Measurements from ENCODE around the gene GALNT2.

GALNT2 gene

DNA sequence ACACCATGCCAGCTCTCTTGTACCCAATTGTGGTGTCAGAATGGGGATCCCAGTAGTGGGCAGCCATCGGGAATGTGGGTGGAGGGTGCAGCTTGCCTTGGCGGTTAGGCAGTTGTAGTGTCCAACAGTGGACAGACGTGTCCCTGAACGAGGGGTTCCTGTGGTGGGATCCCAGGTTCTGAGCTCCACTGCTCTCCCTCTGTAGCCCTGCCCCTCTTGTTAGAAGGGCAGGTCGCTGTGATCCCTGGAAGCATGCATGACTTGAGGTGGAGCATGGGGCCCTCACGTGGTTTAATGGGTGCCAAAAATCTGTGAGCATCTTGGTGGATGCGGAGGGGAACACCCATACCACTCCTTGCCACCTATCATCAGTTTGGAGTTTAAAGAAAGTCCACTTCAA is 4.3 kb downstream of the GALNT2 start:
- no peak overlapping the region for H3K4me3 ChIP-seq
- no peaks in the 10 kb centered on the region for H3K36me3 ChIP-seq (ENCODE audit: insufficient read depth, low read length)
- no peaks in the 10 kb centered on the region for H3K9me3 ChIP-seq (ENCODE audit: low read depth, low read length)
- no peak for TF ChIP-seq EZH2 (IDR thresholded peaks at IDR 0.05)
- no peak for TF ChIP-seq POLR2AphosphoS5 (IDR thresholded peaks at IDR 0.05; ENCODE audit: borderline replicate concordance, low read depth, low read length)
- no peak for TF ChIP-seq FOXP2 (optimal IDR thresholded peaks at IDR 0.05; ENCODE audit: control extremely low read depth, extremely low read length, insufficient read depth)
- DNase-seq (ENCODE audit: low read depth, low spot score), result no peak
- no peak overlapping the region for H3K9ac ChIP-seq (ENCODE audit: insufficient read length)
- no peak overlapping the region for H3K27ac ChIP-seq

DNA sequence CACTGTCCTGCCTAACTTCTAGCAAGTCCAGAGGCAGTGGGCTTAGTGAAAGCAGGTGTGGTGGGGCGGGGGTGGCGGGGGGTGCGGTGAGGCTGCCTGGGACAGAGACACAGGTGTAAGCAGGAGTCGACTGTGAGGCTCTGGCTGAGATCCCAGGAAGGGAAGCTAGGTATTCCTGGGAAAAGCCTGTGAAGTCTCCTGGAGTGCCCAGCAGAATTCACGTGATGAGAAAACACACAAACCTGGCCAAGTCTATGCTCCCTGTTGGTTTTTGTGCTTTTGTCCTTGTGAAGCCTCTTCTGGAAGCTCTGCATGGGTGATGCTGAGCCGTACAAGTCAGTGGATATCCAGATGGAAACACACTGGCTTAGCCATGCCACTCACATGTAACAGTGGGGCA is 5.3 kb downstream of the GALNT2 start:
- no peak overlapping the region for H3K27ac ChIP-seq
- H3K4me3 ChIP-seq, result no peak overlapping the region
- no peak overlapping the region for H3K9ac ChIP-seq (ENCODE audit: insufficient read length)

DNA sequence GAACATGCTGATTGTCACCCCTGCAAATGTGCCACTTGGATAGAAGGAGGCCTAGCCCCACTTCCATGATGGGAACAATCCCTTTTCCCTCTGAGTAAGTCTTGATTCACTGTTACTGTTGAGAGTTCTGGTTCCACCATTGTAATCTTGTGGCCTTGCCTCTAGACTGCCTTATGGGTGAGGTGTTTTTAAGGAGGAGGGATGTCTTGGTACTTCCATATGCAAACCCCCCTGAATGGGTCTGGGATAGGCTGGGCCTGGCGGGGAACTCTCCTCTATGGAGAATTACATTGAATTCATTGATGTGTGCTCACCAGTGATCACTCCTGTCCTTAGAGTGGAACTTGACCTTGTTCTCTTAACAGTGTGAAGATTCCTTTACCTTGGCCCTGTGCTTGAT is 5.8 kb downstream of the GALNT2 start:
- TF ChIP-seq POLR2AphosphoS5 (IDR thresholded peaks at IDR 0.05; ENCODE audit: borderline replicate concordance, low read depth, low read length), result no peak
- no peak for TF ChIP-seq FOXP2 (optimal IDR thresholded peaks at IDR 0.05; ENCODE audit: control extremely low read depth, extremely low read length, insufficient read depth)
- TF ChIP-seq EZH2 (IDR thresholded peaks at IDR 0.05), result no peak

More for the DNA sequence above, 5.3 kb downstream of the GALNT2 start:
- TF ChIP-seq POLR2AphosphoS5 (IDR thresholded peaks at IDR 0.05; ENCODE audit: borderline replicate concordance, low read depth, low read length) (no peak), EZH2 (IDR thresholded peaks at IDR 0.05) (no peak), FOXP2 (optimal IDR thresholded peaks at IDR 0.05; ENCODE audit: control extremely low read depth, extremely low read length, insufficient read depth) (no peak)
- no peak for DNase-seq (ENCODE audit: low read depth, low spot score)
- H3K36me3 ChIP-seq (ENCODE audit: insufficient read depth, low read length), result no peaks in the 10 kb centered on the region
- no peaks in the 10 kb centered on the region for H3K9me3 ChIP-seq (ENCODE audit: low read depth, low read length)

DNA sequence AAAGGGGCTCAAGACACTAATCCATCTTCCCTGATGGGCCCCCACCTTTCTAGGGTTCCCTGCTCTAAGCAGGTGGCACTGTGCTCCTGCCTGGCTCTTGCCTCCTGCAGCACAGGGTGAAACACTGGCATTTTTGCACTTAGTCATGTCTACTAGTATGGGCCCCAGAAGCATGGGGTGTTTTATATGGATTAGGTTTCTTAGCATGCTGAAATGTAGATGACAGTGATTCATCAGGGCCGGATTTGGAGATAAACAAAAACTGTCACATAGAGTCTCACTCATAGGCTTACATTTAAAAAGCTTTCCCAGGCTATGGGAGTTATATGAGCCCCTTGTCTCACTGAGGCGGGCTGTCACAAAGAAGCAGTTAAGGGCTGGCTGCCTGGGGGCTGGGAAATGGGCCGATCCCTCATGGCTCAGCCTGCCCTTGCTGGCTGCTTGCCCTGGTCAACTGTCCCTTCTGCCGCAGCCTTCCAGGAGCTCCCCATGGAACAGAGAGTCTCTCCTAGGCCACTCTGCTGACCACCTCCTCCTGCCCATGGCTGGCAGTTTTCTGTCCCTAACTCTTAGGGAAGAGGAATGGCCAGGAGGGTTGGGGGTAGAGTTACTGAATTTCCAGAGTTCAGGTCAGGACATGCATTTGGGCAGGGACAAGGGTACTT is 6.5 kb downstream of the GALNT2 start:
- Histone ChIP-seq H3K9ac (ENCODE audit: insufficient read length) (no peak overlapping the region), H3K36me3 (ENCODE audit: insufficient read depth, low read length) (no peaks in the 10 kb centered on the region), H3K9me3 (ENCODE audit: low read depth, low read length) (no peaks in the 10 kb centered on the region), H3K27ac (no peak overlapping the region), H3K4me3 (no peak overlapping the region)
- DNase-seq (ENCODE audit: low read depth, low spot score), result no peak
- no peak for TF ChIP-seq POLR2AphosphoS5 (IDR thresholded peaks at IDR 0.05; ENCODE audit: borderline replicate concordance, low read depth, low read length)
- no peak for TF ChIP-seq EZH2 (IDR thresholded peaks at IDR 0.05)
- no peak for TF ChIP-seq FOXP2 (optimal IDR thresholded peaks at IDR 0.05; ENCODE audit: control extremely low read depth, extremely low read length, insufficient read depth)

More for the DNA sequence above, 5.8 kb downstream of the GALNT2 start:
- H3K4me3 ChIP-seq, result no peak overlapping the region
- no peak overlapping the region for H3K9ac ChIP-seq (ENCODE audit: insufficient read length)
- H3K9me3 ChIP-seq (ENCODE audit: low read depth, low read length), result no peaks in the 10 kb centered on the region
- no peaks in the 10 kb centered on the region for H3K36me3 ChIP-seq (ENCODE audit: insufficient read depth, low read length)
- DNase-seq (ENCODE audit: low read depth, low spot score), result no peak
- H3K27ac ChIP-seq, result no peak overlapping the region

GRCh38 chr1:230074270-230074669 is 7.2 kb downstream of the GALNT2 start:
- H3K4me3 ChIP-seq, result no peak overlapping the region
- H3K9me3 ChIP-seq (ENCODE audit: low read depth, low read length), result no peaks in the 10 kb centered on the region
- DNase-seq (ENCODE audit: low read depth, low spot score), result no peak
- H3K27ac ChIP-seq, result no peak overlapping the region
- H3K36me3 ChIP-seq (ENCODE audit: insufficient read depth, low read length), result no peaks in the 10 kb centered on the region
- TF ChIP-seq EZH2 (IDR thresholded peaks at IDR 0.05), result no peak
- TF ChIP-seq FOXP2 (optimal IDR thresholded peaks at IDR 0.05; ENCODE audit: control extremely low read depth, extremely low read length, insufficient read depth), result no peak
- no peak for TF ChIP-seq POLR2AphosphoS5 (IDR thresholded peaks at IDR 0.05; ENCODE audit: borderline replicate concordance, low read depth, low read length)
- no peak overlapping the region for H3K9ac ChIP-seq (ENCODE audit: insufficient read length)

GRCh38 chr1:230074762-230075161 is 7.7 kb downstream of the GALNT2 start:
- no peaks in the 10 kb centered on the region for H3K36me3 ChIP-seq (ENCODE audit: insufficient read depth, low read length)

GRCh38 chr1:230076121-230076520 is 9.1 kb downstream of the GALNT2 start:
- H3K9me3 ChIP-seq (ENCODE audit: low read depth, low read length), result no peaks in the 10 kb centered on the region
- DNase-seq (ENCODE audit: low read depth, low spot score), result no peak
- H3K36me3 ChIP-seq (ENCODE audit: insufficient read depth, low read length), result no peaks in the 10 kb centered on the region
- H3K4me3 ChIP-seq, result no peak overlapping the region
- H3K27ac ChIP-seq, result no peak overlapping the region
- H3K9ac ChIP-seq (ENCODE audit: insufficient read length), result no peak overlapping the region
- no peak for TF ChIP-seq FOXP2 (optimal IDR thresholded peaks at IDR 0.05; ENCODE audit: control extremely low read depth, extremely low read length, insufficient read depth)
- no peak for TF ChIP-seq EZH2 (IDR thresholded peaks at IDR 0.05)
- TF ChIP-seq POLR2AphosphoS5 (IDR thresholded peaks at IDR 0.05; ENCODE audit: borderline replicate concordance, low read depth, low read length), result no peak

More at GRCh38 chr1:230074762-230075161, 7.7 kb downstream of the GALNT2 start:
- Histone ChIP-seq H3K9ac (ENCODE audit: insufficient read length) (no peak overlapping the region), H3K27ac (no peak overlapping the region), H3K9me3 (ENCODE audit: low read depth, low read length) (no peaks in the 10 kb centered on the region), H3K4me3 (no peak overlapping the region)
- no peak for TF ChIP-seq EZH2 (IDR thresholded peaks at IDR 0.05)
- TF ChIP-seq POLR2AphosphoS5 (IDR thresholded peaks at IDR 0.05; ENCODE audit: borderline replicate concordance, low read depth, low read length), result no peak
- no peak for TF ChIP-seq FOXP2 (optimal IDR thresholded peaks at IDR 0.05; ENCODE audit: control extremely low read depth, extremely low read length, insufficient read depth)
- DNase-seq (ENCODE audit: low read depth, low spot score), result no peak

DNA sequence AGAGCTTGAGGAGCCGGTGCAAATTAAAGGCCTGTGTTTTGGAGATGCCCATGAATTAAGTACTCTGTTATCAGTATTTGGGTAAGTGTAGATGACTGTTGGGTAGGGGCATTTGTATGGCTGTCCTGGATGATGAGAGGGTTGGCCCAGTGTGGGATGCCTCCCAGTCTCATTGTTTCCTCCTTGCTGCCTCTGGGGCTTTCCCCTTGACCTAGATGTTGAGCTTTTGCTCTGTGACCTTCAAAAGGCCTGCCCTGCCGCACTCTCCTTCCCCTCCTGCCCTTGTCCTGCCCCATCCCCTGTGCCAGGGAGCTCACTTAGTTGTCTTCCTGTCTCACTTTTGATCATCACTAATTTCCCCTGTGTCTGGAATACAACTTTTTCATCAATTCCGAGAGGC is 10.0 kb downstream of the GALNT2 start:
- Histone ChIP-seq H3K27ac (no peak overlapping the region), H3K36me3 (ENCODE audit: insufficient read depth, low read length) (no peaks in the 10 kb centered on the region), H3K9ac (ENCODE audit: insufficient read length) (no peak overlapping the region), H3K4me3 (no peak overlapping the region), H3K9me3 (ENCODE audit: low read depth, low read length) (no peaks in the 10 kb centered on the region)
- no peak for DNase-seq (ENCODE audit: low read depth, low spot score)
- TF ChIP-seq EZH2 (IDR thresholded peaks at IDR 0.05) (no peak), POLR2AphosphoS5 (IDR thresholded peaks at IDR 0.05; ENCODE audit: borderline replicate concordance, low read depth, low read length) (no peak), FOXP2 (optimal IDR thresholded peaks at IDR 0.05; ENCODE audit: control extremely low read depth, extremely low read length, insufficient read depth) (no peak)
